K562 (cell line): ENCODE results near the gene JUN. TPM values are rescaled to one million over a fixed set of nuclear protein-coding genes. Genes with fewer than 3 reads are reported as not detected.

Experiments used
- ATAC-seq: fragments of 200-7000 bp; cut with Tn5 transposase; 3 replicates; pipeline ENCODE4 v1.9.1; 2020; ENCODE audit warnings: moderate library complexity
- BruUV-seq: library from RNA; stranded (reverse); fragments of 400-500 nt; replicated peaks from 2 replicates; lab custom pipeline; 2021; lab: Mats Ljungman, UMichigan
- CTCF ChIA-PET: fragments of 300-600 bp; formaldehyde crosslinking; extraction: SDS; loops from one replicate; lab custom pipeline; 2021; ENCODE audit warnings: low intra/inter-chr PET ratio; lab: Yijun Ruan, JAX
- POLR2A ChIA-PET: fragments of 300-600, 350-650 bp; sonication (Branson Sonifier 250); formaldehyde crosslinking; extraction: SDS; loops from one replicate; lab custom pipeline; 2021; ENCODE audit warnings: antibody characterized with exemption, inconsistent platforms; lab: Yijun Ruan, JAX
- DNase-seq, 4 experiments: peaks; one replicate each; pipeline versions ENCODE4 v3.0.0 to v3.0.0-alpha.2; 2011 to 2018; ENCODE audit warnings: low spot score in 3 of 4, mixed read lengths in 3 of 4; ENCODE audit errors: extremely low read depth in 1 of 4
- FAIRE-seq: peaks from 2 replicates; lab custom pipeline; 2011; peaks lifted over from hg19 to GRCh38; lab: Jason Lieb, UNC
- H2AFZ ChIP-seq: 2 replicates; pipeline ENCODE4 v1.6.0; 2011; ENCODE audit warnings: low read depth, low read length, control low read depth, inconsistent platforms
- H3K27ac ChIP-seq: fragments of 200-600 bp; 3 replicates; pipeline ENCODE4 v1.8.0; 2011; ENCODE audit warnings: low read depth, mild to moderate bottlenecking, control low read depth, inconsistent platforms, low read length, moderate library complexity, mixed read lengths; ENCODE audit errors: extremely low read depth
- H3K27me3 ChIP-seq, 2 experiments: fragments of 300-600 bp in 1 of 2; 2 replicates in 1 of 2; 3 replicates in 1 of 2; pipeline versions ENCODE4 v1.6.0 to v1.8.0; 2011; ENCODE audit warnings: inconsistent platforms in 2 of 2, low read length in 2 of 2, mild to moderate bottlenecking in 1 of 2, mixed read lengths in 1 of 2, moderate library complexity in 1 of 2; ENCODE audit not compliant: control insufficient read depth in 2 of 2, insufficient read depth in 2 of 2
- H3K36me3 ChIP-seq: fragments of 300-600 bp; 3 replicates; pipeline ENCODE4 v1.8.0; 2011; ENCODE audit warnings: mild to moderate bottlenecking, low read length, inconsistent platforms; ENCODE audit not compliant: control insufficient read depth, insufficient read depth
- H3K4me1 ChIP-seq, 2 experiments: fragments of 200-600 bp in 1 of 2; replicated peaks in 1 of 2; 2 replicates in 1 of 2; 3 replicates in 1 of 2; pipeline versions ENCODE4 v1.5.1 to v1.8.0; 2011; ENCODE audit warnings: inconsistent platforms in 2 of 2, low read length in 2 of 2, mild to moderate bottlenecking in 1 of 2, mixed read lengths in 1 of 2, moderate library complexity in 1 of 2; ENCODE audit not compliant: control insufficient read depth in 2 of 2, insufficient read depth in 2 of 2
- H3K4me2 ChIP-seq: 2 replicates; pipeline ENCODE4 v1.6.1; 2011; ENCODE audit warnings: low read length, control low read depth, inconsistent platforms, mixed read lengths; ENCODE audit not compliant: insufficient read depth
- H3K4me3 ChIP-seq: fragments of 200-600 bp; sonication (generic), shearing (Covaris generic); 2 replicates; pipeline ENCODE4 v1.5.1; 2016; ENCODE audit warnings: control low read depth, inconsistent platforms
- H3K79me2 ChIP-seq: fragments of 200-600 bp; 3 replicates; pipeline ENCODE4 v1.8.0; 2011; ENCODE audit warnings: low read length, inconsistent platforms; ENCODE audit not compliant: control insufficient read depth, insufficient read depth
- H3K9ac ChIP-seq, 2 experiments: 2 replicates each; pipeline versions ENCODE4 v1.6.0 to v1.6.1; 2011; ENCODE audit warnings: low read depth in 2 of 2, low read length in 2 of 2, control low read depth in 1 of 2, inconsistent platforms in 1 of 2, mild to moderate bottlenecking in 1 of 2, mixed read lengths in 1 of 2; ENCODE audit not compliant: insufficient read depth in 1 of 2
- H3K9me1 ChIP-seq: one replicate; pipeline ENCODE4 v1.6.0; 2011; ENCODE audit warnings: inconsistent platforms, mild to moderate bottlenecking, low read length, moderate library complexity; ENCODE audit not compliant: control insufficient read depth, insufficient read depth
- H3K9me3 ChIP-seq: replicated peaks from 2 replicates; pipeline ENCODE4 v1.5.1; 2011; ENCODE audit warnings: low read depth, low read length, inconsistent platforms; ENCODE audit not compliant: control insufficient read depth, insufficient read depth
- H4K20me1 ChIP-seq: replicated peaks from 2 replicates; pipeline ENCODE4 v1.6.1; 2011; ENCODE audit warnings: low read length, inconsistent platforms, mixed read lengths; ENCODE audit not compliant: control insufficient read depth, insufficient read depth
- CTCF ChIP-seq, 3 experiments: IDR thresholded peaks in 2 of 3; conservative IDR thresholded peaks in 1 of 3; 2 replicates each; pipeline ENCODE4 v1.5.1; 2011 to 2012; ENCODE audit warnings: low read length in 3 of 3, mild to moderate bottlenecking in 3 of 3, control low read depth in 2 of 3, improper control_type of control experiment in 1 of 3, inconsistent platforms in 1 of 3, low read depth in 1 of 3, mixed read lengths in 1 of 3, moderate library complexity in 1 of 3; ENCODE audit not compliant: insufficient read depth in 2 of 3
- KHSRP ChIP-seq: fragments of 450-650 bp; IDR thresholded peaks from 2 replicates; pipeline ENCODE4 v1.6.1; 2017
- KLF13 ChIP-seq: fragments of 450-650 bp; IDR thresholded peaks from 2 replicates; pipeline ENCODE4 v1.6.1; 2016; ENCODE audit warnings: missing genetic modification characterization, low read depth, mild to moderate bottlenecking, missing compliant biosample characterization, moderate library complexity, borderline replicate concordance
- KLF16 ChIP-seq: IDR thresholded peaks from 2 replicates; pipeline ENCODE4 v1.6.1; 2016; ENCODE audit warnings: antibody characterized with exemption
- MAZ ChIP-seq, 2 experiments: fragments of 450-650 bp in 1 of 2; sonication (generic) in 1 of 2; formaldehyde crosslinking; IDR thresholded peaks in 1 of 2; conservative IDR thresholded peaks in 1 of 2; 2 replicates each; pipeline versions ENCODE4 v1.4.0 to v1.5.0; 2020; ENCODE audit warnings: mild to moderate bottlenecking in 1 of 2, missing genetic modification reagents in 1 of 2
- REST ChIP-seq, 2 experiments: fragments of 450-650 bp; formaldehyde crosslinking in 1 of 2; IDR thresholded peaks; 2 replicates each; pipeline versions ENCODE4 v1.4.0 to v1.6.1; 2014 to 2020; ENCODE audit warnings: mild to moderate bottlenecking in 2 of 2, borderline replicate concordance in 1 of 2, low read depth in 1 of 2
- SMC3 ChIP-seq: conservative IDR thresholded peaks from 2 replicates; pipeline ENCODE4 v1.6.1; 2011; ENCODE audit warnings: low read depth, low read length, improper control_type of control experiment; ENCODE audit not compliant: insufficient read depth
- WGBS: fragments of 100-300 bp; shearing (Covaris generic); methylation state at CpG from one replicate; pipeline ENCODE4 v1.1.6; 2016; ENCODE audit warnings: low coverage, mixed read lengths; ENCODE audit not compliant: insufficient coverage; ENCODE audit errors: missing lambda C conversion rate; 5-methylcytosine and 5-hydroxymethylcytosine counted together
- in situ Hi-C: fragments of 300-500 bp; cut with MboI; formaldehyde crosslinking; loops from 4 replicates; pipeline ENCODE4 v1.15.0; 2018; ENCODE audit warnings: inconsistent platforms, mixed read lengths
- intact Hi-C: fragments of 100-400 bp; cut with micrococcal nuclease; formaldehyde crosslinking; loops from 2 replicates; pipeline ENCODE4 v1.14.2; 2022
- polyA plus RNA-seq, 8 experiments: library from polyadenylated mRNA; depleted of rRNA in 4 of 8; stranded (reverse) in 5 of 8; unstranded in 3 of 8; fragments of >200 nt; fragmentation: Nextera tagmentation in 2 of 8; fragmentation: Illumina TruSeq in 1 of 8; extraction: Ambion mirVana in 2 of 8; extraction: Trizol in 1 of 8; gene quantifications; 2 replicates each; pipeline versions ENCODE4 v1.2.1 to v1.2.3, GENCODE V29; 2011 to 2014; ENCODE audit warnings: inconsistent platforms in 1 of 8, missing spikeins in 1 of 8
- total RNA-seq, 7 experiments: library from RNA; depleted of rRNA in 6 of 7; stranded (reverse); fragments of >200 nt in 6 of 7; fragmentation: Illumina TruSeq in 2 of 7; extraction: Trizol in 2 of 7; gene quantifications; 2 replicates each; pipeline versions ENCODE4 v1.2.1 to v1.2.3, GENCODE V29; 2011 to 2021; ENCODE audit warnings: low replicate concordance in 1 of 7

Gene JUN
- total and polyA plus RNA-seq, 9 of the 15 experiments (the other 6 are each of a cell fraction or from before 2014, with no cell fraction given) = 0.32 to 23.4 (median 4.0) TPM

GRCh38 chr1:58768971-58769808 lies 14.7 kb downstream of the JUN start:
- H2AFZ ChIP-seq = no peak overlapping the region
- H3K79me2 ChIP-seq = no peaks in the 10 kb centered on the region
- H3K9me1 ChIP-seq = no peaks in the 10 kb centered on the region
- ChIA-PET POLR2A (no interaction called here), CTCF (interaction anchor here (0.6 to 3.1 kb wide), 5 partner anchors 29 to 254 kb away, joined by 3 to 19 read pairs (median 4); no protein-coding TSS in a partner anchor)
- no peaks in the 10 kb centered on the region for H4K20me1 ChIP-seq
- in situ Hi-C loops = no loop called here
- H3K36me3 ChIP-seq = no peaks in the 10 kb centered on the region
- ATAC-seq (peak; percentile 87), FAIRE-seq (peak; percentile 37), DNase-seq (peak; percentile 67 to 75 (median 74))
- no peak overlapping the region for H3K4me3 ChIP-seq
- intact Hi-C loops = loop anchor here (1.0 to 10.0 kb wide), 2 partner anchors 29 to 254 kb away; no protein-coding TSS in a partner anchor
- WGBS = 18% methylated on average over 22 of the region's 22 CpGs
- peaks cover 11 to 12% of the 10 kb centered on the region in 2 experiments; a peak in 4 of 5 replicates for H3K27me3 ChIP-seq
- no peak overlapping the region for H3K27ac ChIP-seq
- H3K4me1 ChIP-seq = no peaks in the 10 kb centered on the region
- no peak overlapping the region for H3K4me2 ChIP-seq
- BruUV-seq = no TSS peak
- H3K9me3 ChIP-seq = no peaks in the 10 kb centered on the region
- H3K9ac ChIP-seq = no peak overlapping the region
- TF ChIP-seq KLF16 = 0 out of 2 replicates have a peak, but pooled peaks have one; percentile 38
- peak; percentile 61; the same call in 1 of the 2 replicates for TF ChIP-seq REST (IDR thresholded peaks at IDR 0.05; ENCODE audit: borderline replicate concordance)
- TF ChIP-seq REST (CRISPR knock-in tag; IDR thresholded peaks at IDR 0.05; ENCODE audit: low read depth) = no peak
- peak; percentile 66 for TF ChIP-seq SMC3
- TF ChIP-seq KHSRP = no peak
- no peak for TF ChIP-seq KLF13
- TF ChIP-seq MAZ (CRISPR knock-in tag; conservative IDR thresholded peaks at IDR 0.05 in 1 of 2, IDR thresholded peaks at IDR 0.05 in 1 of 2) = peak in 1 of 2 experiments; percentile 53; a peak in 1 of 4 replicates
- peak; percentile 77 to 86 (median 82) for TF ChIP-seq CTCF (IDR thresholded peaks at IDR 0.05 in 2 of 3, conservative IDR thresholded peaks at IDR 0.05 in 1 of 3; ENCODE audit: insufficient read depth in 2 of 3, low read depth in 1 of 3, low read length in 3 of 3)
